SK-N-SH (cell line): ENCODE data around the gene PRKN. TPM values are rescaled to one million over a fixed set of nuclear protein-coding genes. Genes with fewer than 3 reads are reported as not detected.
A peak's percentile ranks its signal among the peaks of the same experiment; 100 is the strongest.

ENCODE experiments used
- CTCF ChIA-PET: fragments of 300-600, 350-600 bp; formaldehyde crosslinking; extraction: SDS; loops from one replicate; lab custom pipeline; 2021; lab: Yijun Ruan, JAX
- POLR2A ChIA-PET: fragments of 350-600 bp; sonication (Branson Sonifier 250); formaldehyde crosslinking; extraction: SDS; loops from one replicate; lab custom pipeline; 2020; ENCODE audit warnings: antibody characterized with exemption, inconsistent platforms; lab: Yijun Ruan, JAX
- DNase-seq: peaks from one replicate; pipeline ENCODE4 v3.0.0; 2012
- H2AFZ ChIP-seq: fragments of 200-600 bp; sonication (generic); 2 replicates; pipeline ENCODE4 v1.8.1; 2016; ENCODE audit warnings: antibody characterized with exemption, mild to moderate bottlenecking, low read depth
- H3F3A ChIP-seq: fragments of 200-600 bp; sonication (generic); replicated peaks from 2 replicates; pipeline ENCODE3; 2016; ENCODE audit warnings: antibody characterized with exemption, mild to moderate bottlenecking; ENCODE audit not compliant: insufficient read depth
- H3K27ac ChIP-seq, 2 experiments: fragments of 200-500 bp in 1 of 2; fragments of 200-600 bp in 1 of 2; sonication (Bioruptor generic) in 1 of 2; sonication (generic), shearing (Covaris generic) in 1 of 2; 2 replicates each; pipeline versions ENCODE4 v1.5.1 to v1.6.1; 2014 to 2016; ENCODE audit warnings: low read depth in 2 of 2, inconsistent platforms in 1 of 2, low read length in 1 of 2, mild to moderate bottlenecking in 1 of 2, mixed read lengths in 1 of 2
- H3K27me3 ChIP-seq: fragments of 200-600 bp; sonication (generic), shearing (Covaris generic); 2 replicates; pipeline ENCODE4 v1.6.1; 2016; ENCODE audit warnings: mixed run types; ENCODE audit not compliant: insufficient read depth
- H3K36me3 ChIP-seq, 2 experiments: fragments of 200-500 bp in 1 of 2; fragments of 200-600 bp in 1 of 2; sonication (Bioruptor generic) in 1 of 2; sonication (generic) in 1 of 2; replicated peaks in 1 of 2; 2 replicates each; pipeline versions ENCODE3 to v1.5.1; 2014 to 2016; ENCODE audit warnings: low read length in 1 of 2, mild to moderate bottlenecking in 1 of 2; ENCODE audit not compliant: insufficient read depth in 2 of 2, control insufficient read depth in 1 of 2
- H3K4me1 ChIP-seq, 2 experiments: fragments of 200-500 bp in 1 of 2; fragments of 200-600 bp in 1 of 2; sonication (Bioruptor generic) in 1 of 2; sonication (generic), shearing (Covaris generic) in 1 of 2; 2 replicates each; pipeline versions ENCODE4 v1.5.1 to v1.6.1; 2014 to 2016; ENCODE audit warnings: low read depth in 1 of 2, low read length in 1 of 2, mixed run types in 1 of 2; ENCODE audit not compliant: insufficient read depth in 2 of 2, control insufficient read depth in 1 of 2
- H3K4me2 ChIP-seq: fragments of 200-600 bp; sonication (generic), shearing (Covaris generic); 2 replicates; pipeline ENCODE4 v1.6.1; 2017; ENCODE audit warnings: mixed run types
- H3K4me3 ChIP-seq, 2 experiments: fragments of 200-500 bp in 1 of 2; fragments of 200-600 bp in 1 of 2; sonication (Bioruptor generic) in 1 of 2; sonication (generic), shearing (Covaris generic) in 1 of 2; 2 replicates each; pipeline versions ENCODE4 v1.5.1 to v1.8.1; 2014 to 2016; ENCODE audit warnings: low read depth in 2 of 2, inconsistent platforms in 1 of 2, low read length in 1 of 2, mild to moderate bottlenecking in 1 of 2, mixed read lengths in 1 of 2, moderate library complexity in 1 of 2
- H3K79me2 ChIP-seq: fragments of 200-600 bp; sonication (generic); 2 replicates; pipeline ENCODE4 v1.8.1; 2017; ENCODE audit warnings: mild to moderate bottlenecking; ENCODE audit not compliant: insufficient read depth
- H3K9ac ChIP-seq: fragments of 200-600 bp; sonication (generic); 2 replicates; pipeline ENCODE4 v1.6.1; 2017; ENCODE audit warnings: mixed run types
- H3K9me2 ChIP-seq: fragments of 200-600 bp; sonication (generic); 2 replicates; pipeline ENCODE4 v1.6.1; 2017; ENCODE audit warnings: mixed run types
- H3K9me3 ChIP-seq: fragments of 200-600 bp; sonication (generic); 2 replicates; pipeline ENCODE4 v1.6.1; 2017; ENCODE audit warnings: mixed run types, mild to moderate bottlenecking, moderate library complexity
- H4K20me1 ChIP-seq: fragments of 200-600 bp; sonication (generic); 2 replicates; pipeline ENCODE4 v1.6.1; 2017; ENCODE audit warnings: mild to moderate bottlenecking, mixed run types; ENCODE audit not compliant: insufficient read depth
- CHD2 ChIP-seq: fragments of 150-350 bp; IDR thresholded peaks from 2 replicates; pipeline ENCODE4 v1.6.1; 2018; ENCODE audit warnings: low read length; ENCODE audit not compliant: partially characterized antibody
- EP300 ChIP-seq, 2 experiments: IDR thresholded peaks; 2 replicates each; pipeline versions ENCODE4 v1.4.0 to v1.6.1; 2012; ENCODE audit warnings: borderline replicate concordance in 1 of 2, low read depth in 1 of 2, low read length in 1 of 2
- FOSL2 ChIP-seq: IDR thresholded peaks from 2 replicates; pipeline ENCODE4 v1.4.0; 2012; ENCODE audit warnings: low read depth, mild to moderate bottlenecking, moderate library complexity, borderline replicate concordance
- GABPA ChIP-seq: IDR thresholded peaks from 2 replicates; pipeline ENCODE4 v1.4.0; 2012; ENCODE audit warnings: low read depth, mild to moderate bottlenecking
- GATA2 ChIP-seq: sonication (generic); formaldehyde crosslinking; IDR thresholded peaks from 2 replicates; pipeline ENCODE4 v1.5.0; 2020; ENCODE audit warnings: mild to moderate bottlenecking, missing genetic modification reagents
- MEF2A ChIP-seq: IDR thresholded peaks from 2 replicates; pipeline ENCODE4 v1.4.0; 2012; ENCODE audit warnings: low read depth, borderline replicate concordance
- MXI1 ChIP-seq: IDR thresholded peaks from 2 replicates; pipeline ENCODE4 v1.6.1; 2012; ENCODE audit warnings: mild to moderate bottlenecking, low read depth, low read length, improper control_type of control experiment
- NFIC ChIP-seq: IDR thresholded peaks from 2 replicates; pipeline ENCODE4 v1.4.0; 2012; ENCODE audit warnings: borderline replicate concordance
- RAD21 ChIP-seq: IDR thresholded peaks from 2 replicates; pipeline ENCODE4 v1.6.1; 2012; ENCODE audit warnings: mild to moderate bottlenecking, low read length
- RCOR1 ChIP-seq: fragments of 150-350 bp; IDR thresholded peaks from 2 replicates; pipeline ENCODE4 v1.6.1; 2017; ENCODE audit warnings: antibody characterized with exemption, low read length
- RXRA ChIP-seq: IDR thresholded peaks from 2 replicates; pipeline ENCODE4 v1.4.0; 2012; ENCODE audit warnings: low read depth, mild to moderate bottlenecking, borderline replicate concordance
- SIN3A ChIP-seq: IDR thresholded peaks from 2 replicates; pipeline ENCODE4 v1.6.1; 2012; ENCODE audit warnings: low read depth, mild to moderate bottlenecking, low read length, moderate library complexity, borderline replicate concordance
- TAF1 ChIP-seq: IDR thresholded peaks from 2 replicates; pipeline ENCODE4 v1.6.1; 2012; ENCODE audit warnings: low read depth, mild to moderate bottlenecking, low read length, moderate library complexity, borderline replicate concordance
- TCF12 ChIP-seq: IDR thresholded peaks from 2 replicates; pipeline ENCODE4 v1.4.0; 2012
- TEAD4 ChIP-seq: IDR thresholded peaks from 2 replicates; pipeline ENCODE4 v1.4.0; 2012; ENCODE audit warnings: mild to moderate bottlenecking, borderline replicate concordance; ENCODE audit not compliant: insufficient read depth
- YY1 ChIP-seq: IDR thresholded peaks from 2 replicates; pipeline ENCODE4 v1.4.0; 2012; ENCODE audit warnings: low read depth, mild to moderate bottlenecking
- WGBS: methylation state at CpG from one replicate; pipeline ENCODE4 v1.1.6; 2017; ENCODE audit warnings: low lambda C conversion rate; 5-methylcytosine and 5-hydroxymethylcytosine counted together
- polyA plus RNA-seq, 3 experiments: library from polyadenylated mRNA; depleted of rRNA; stranded (reverse); fragments of >200 nt; gene quantifications; 2 replicates each; pipeline ENCODE4 v1.2.3, GENCODE V29; 2012
- TF ChIP-seq, protein P1 (sequence below): IDR thresholded peaks from 2 replicates; pipeline ENCODE4 v1.4.0; 2012; ENCODE audit warnings: low read depth, borderline replicate concordance
- TF ChIP-seq, protein P2 (sequence below): fragments of 150-350 bp; IDR thresholded peaks from 2 replicates; pipeline ENCODE4 v1.6.1; 2017; ENCODE audit warnings: antibody characterized with exemption, low read length, low read depth, borderline replicate concordance
- TF ChIP-seq, protein P3 (sequence below): IDR thresholded peaks from 2 replicates; pipeline ENCODE4 v1.6.1; 2012; ENCODE audit warnings: mild to moderate bottlenecking, low read depth, low read length, moderate library complexity
- TF ChIP-seq, protein P4 (sequence below): IDR thresholded peaks from 2 replicates; pipeline ENCODE4; 2012

The PRKN gene
- polyA plus RNA-seq, 1 of the 3 experiments (the other 2 are of a cell fraction): 0.76 TPM

DNA sequence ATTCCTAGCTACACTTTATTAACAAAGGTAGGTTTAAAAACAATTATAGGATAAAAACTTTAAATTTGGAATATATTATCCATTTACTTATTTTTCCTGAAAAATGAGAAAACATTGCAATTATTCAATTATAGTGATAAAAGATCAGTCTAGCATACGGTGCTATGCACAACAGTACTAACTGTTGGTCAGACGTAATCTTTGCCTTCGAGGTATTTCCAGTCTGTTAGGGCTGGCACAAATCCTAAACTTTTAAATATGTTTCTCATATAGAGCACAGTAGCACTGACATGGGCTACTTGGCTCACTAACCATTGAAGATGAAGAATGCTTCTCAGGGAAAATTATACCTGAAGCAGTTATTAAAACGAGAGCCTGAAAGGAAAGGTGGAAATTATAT lies 214.8 kb downstream of the PRKN start:
- no peak overlapping the region for H2AFZ ChIP-seq
- DNase-seq: peak; percentile 38
- TF ChIP-seq RCOR1: peak; percentile 87
- peak; percentile 73 for TF ChIP-seq CHD2
- TF ChIP-seq GATA2 (CRISPR knock-in tag): peak; percentile 40; the same call in 1 of the 2 replicates
- no peak for TF ChIP-seq RAD21
- peak in 1 of 2 experiments; percentile 61; a peak in 2 of 4 replicates for TF ChIP-seq EP300 (IDR thresholded peaks at IDR 0.05; ENCODE audit: borderline replicate concordance in 1 of 2, low read depth in 1 of 2, low read length in 1 of 2)
- TF ChIP-seq YY1: no peak
- TF ChIP-seq, protein P1, sequence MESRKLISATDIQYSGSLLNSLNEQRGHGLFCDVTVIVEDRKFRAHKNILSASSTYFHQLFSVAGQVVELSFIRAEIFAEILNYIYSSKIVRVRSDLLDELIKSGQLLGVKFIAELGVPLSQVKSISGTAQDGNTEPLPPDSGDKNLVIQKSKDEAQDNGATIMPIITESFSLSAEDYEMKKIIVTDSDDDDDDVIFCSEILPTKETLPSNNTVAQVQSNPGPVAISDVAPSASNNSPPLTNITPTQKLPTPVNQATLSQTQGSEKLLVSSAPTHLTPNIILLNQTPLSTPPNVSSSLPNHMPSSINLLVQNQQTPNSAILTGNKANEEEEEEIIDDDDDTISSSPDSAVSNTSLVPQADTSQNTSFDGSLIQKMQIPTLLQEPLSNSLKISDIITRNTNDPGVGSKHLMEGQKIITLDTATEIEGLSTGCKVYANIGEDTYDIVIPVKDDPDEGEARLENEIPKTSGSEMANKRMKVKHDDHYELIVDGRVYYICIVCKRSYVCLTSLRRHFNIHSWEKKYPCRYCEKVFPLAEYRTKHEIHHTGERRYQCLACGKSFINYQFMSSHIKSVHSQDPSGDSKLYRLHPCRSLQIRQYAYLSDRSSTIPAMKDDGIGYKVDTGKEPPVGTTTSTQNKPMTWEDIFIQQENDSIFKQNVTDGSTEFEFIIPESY: no peak
- 26% methylated on average over 4 of the region's 4 CpGs for WGBS
- ChIA-PET CTCF (interaction anchor here (1.5 kb wide), 1 partner anchor 32 kb away, joined by 3 read pairs; no protein-coding TSS in a partner anchor), POLR2A (no interaction called here)
- no peaks in the 10 kb centered on the region for H3K27me3 ChIP-seq
- peak overlapping the region in 1 of 2 experiments; percentile 23; a peak in 1 of 4 replicates for H3K27ac ChIP-seq
- no peaks in the 10 kb centered on the region for H3K9me2 ChIP-seq
- peaks cover 0 to 15% of the 10 kb centered on the region in 2 experiments; a peak in 2 of 4 replicates for H3K4me1 ChIP-seq
- no peak overlapping the region for H3K4me2 ChIP-seq
- no peaks in the 10 kb centered on the region for H3K79me2 ChIP-seq
- H3K4me3 ChIP-seq: no peak overlapping the region
- H3K36me3 ChIP-seq: no peaks in the 10 kb centered on the region
- no peak overlapping the region for H3K9ac ChIP-seq
- no peaks in the 10 kb centered on the region for H3F3A ChIP-seq
- no peaks in the 10 kb centered on the region for H4K20me1 ChIP-seq
- H3K9me3 ChIP-seq: no peaks in the 10 kb centered on the region

DNA sequence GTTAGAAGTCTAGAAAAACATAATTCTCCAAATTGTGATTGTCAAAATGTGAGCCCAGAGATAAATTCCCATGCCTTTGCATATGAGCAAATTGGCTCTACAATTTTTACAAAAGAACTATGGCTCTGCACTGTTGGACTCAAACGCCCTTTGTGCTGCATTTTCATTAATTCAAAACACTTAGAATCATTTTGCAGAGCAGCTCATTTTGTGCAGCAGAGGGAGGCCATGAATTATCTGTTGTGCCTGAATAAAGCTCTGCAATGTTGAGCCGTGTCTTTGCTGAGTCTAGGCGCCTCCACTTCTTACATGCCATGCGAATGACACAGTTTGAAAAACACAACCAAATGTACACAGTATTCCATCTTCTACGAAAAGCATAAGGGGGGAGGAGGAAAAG lies 230.2 kb downstream of the PRKN start:
- Histone ChIP-seq H3K27me3 (no peaks in the 10 kb centered on the region), H3K9ac (no peak overlapping the region), H2AFZ (no peak overlapping the region), H4K20me1 (no peaks in the 10 kb centered on the region), H3K79me2 (no peaks in the 10 kb centered on the region), H3K36me3 (no peaks in the 10 kb centered on the region), H3K4me1 (no peaks in the 10 kb centered on the region), H3K4me3 (no peak overlapping the region), H3K9me2 (no peaks in the 10 kb centered on the region), H3K27ac (no peak overlapping the region), H3K4me2 (no peak overlapping the region), H3K9me3 (no peaks in the 10 kb centered on the region), H3F3A (no peaks in the 10 kb centered on the region)
- WGBS: 41% methylated on average over 5 of the region's 5 CpGs
- DNase-seq: no peak
- CTCF ChIA-PET: no interaction called here
- POLR2A ChIA-PET: no interaction called here
- TF ChIP-seq TAF1 (no peak), MEF2A (no peak), RXRA (no peak), NFIC (no peak), MXI1 (no peak), TCF12 (no peak), GATA2 (CRISPR knock-in tag) (no peak), GABPA (no peak), FOSL2 (no peak), YY1 (no peak), TEAD4 (no peak), SIN3A (no peak)
- TF ChIP-seq, protein P2, sequence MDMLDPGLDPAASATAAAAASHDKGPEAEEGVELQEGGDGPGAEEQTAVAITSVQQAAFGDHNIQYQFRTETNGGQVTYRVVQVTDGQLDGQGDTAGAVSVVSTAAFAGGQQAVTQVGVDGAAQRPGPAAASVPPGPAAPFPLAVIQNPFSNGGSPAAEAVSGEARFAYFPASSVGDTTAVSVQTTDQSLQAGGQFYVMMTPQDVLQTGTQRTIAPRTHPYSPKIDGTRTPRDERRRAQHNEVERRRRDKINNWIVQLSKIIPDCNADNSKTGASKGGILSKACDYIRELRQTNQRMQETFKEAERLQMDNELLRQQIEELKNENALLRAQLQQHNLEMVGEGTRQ: no peak
- TF ChIP-seq, protein P3, sequence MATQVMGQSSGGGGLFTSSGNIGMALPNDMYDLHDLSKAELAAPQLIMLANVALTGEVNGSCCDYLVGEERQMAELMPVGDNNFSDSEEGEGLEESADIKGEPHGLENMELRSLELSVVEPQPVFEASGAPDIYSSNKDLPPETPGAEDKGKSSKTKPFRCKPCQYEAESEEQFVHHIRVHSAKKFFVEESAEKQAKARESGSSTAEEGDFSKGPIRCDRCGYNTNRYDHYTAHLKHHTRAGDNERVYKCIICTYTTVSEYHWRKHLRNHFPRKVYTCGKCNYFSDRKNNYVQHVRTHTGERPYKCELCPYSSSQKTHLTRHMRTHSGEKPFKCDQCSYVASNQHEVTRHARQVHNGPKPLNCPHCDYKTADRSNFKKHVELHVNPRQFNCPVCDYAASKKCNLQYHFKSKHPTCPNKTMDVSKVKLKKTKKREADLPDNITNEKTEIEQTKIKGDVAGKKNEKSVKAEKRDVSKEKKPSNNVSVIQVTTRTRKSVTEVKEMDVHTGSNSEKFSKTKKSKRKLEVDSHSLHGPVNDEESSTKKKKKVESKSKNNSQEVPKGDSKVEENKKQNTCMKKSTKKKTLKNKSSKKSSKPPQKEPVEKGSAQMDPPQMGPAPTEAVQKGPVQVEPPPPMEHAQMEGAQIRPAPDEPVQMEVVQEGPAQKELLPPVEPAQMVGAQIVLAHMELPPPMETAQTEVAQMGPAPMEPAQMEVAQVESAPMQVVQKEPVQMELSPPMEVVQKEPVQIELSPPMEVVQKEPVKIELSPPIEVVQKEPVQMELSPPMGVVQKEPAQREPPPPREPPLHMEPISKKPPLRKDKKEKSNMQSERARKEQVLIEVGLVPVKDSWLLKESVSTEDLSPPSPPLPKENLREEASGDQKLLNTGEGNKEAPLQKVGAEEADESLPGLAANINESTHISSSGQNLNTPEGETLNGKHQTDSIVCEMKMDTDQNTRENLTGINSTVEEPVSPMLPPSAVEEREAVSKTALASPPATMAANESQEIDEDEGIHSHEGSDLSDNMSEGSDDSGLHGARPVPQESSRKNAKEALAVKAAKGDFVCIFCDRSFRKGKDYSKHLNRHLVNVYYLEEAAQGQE: no peak
- TF ChIP-seq, protein P4, sequence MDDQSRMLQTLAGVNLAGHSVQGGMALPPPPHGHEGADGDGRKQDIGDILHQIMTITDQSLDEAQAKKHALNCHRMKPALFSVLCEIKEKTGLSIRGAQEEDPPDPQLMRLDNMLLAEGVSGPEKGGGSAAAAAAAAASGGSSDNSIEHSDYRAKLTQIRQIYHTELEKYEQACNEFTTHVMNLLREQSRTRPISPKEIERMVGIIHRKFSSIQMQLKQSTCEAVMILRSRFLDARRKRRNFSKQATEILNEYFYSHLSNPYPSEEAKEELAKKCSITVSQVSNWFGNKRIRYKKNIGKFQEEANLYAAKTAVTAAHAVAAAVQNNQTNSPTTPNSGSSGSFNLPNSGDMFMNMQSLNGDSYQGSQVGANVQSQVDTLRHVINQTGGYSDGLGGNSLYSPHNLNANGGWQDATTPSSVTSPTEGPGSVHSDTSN: no peak
